Measurements from ENCODE around the gene SNX11.

Gene SNX11

DNA sequence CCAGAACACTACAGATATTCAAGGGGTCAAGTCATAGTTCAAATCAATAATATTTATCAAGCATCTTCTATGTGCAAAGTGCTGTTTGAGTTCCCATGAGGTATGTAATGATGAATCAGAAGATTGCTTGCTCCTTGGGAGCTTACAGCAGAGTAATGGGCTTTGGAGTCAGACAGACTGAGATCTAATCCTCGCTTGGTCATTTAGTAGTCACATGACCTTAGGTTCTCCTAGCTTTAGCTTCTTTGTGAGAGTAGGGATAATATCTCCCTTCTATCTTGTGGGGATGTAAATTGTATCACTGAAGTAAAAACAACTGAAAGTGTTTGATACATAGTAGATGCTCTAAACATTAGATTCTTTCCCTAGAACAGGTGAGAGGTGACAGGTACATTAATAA lies 30.1 kb downstream of the SNX11 start:
- no peak for DNase-seq

DNA sequence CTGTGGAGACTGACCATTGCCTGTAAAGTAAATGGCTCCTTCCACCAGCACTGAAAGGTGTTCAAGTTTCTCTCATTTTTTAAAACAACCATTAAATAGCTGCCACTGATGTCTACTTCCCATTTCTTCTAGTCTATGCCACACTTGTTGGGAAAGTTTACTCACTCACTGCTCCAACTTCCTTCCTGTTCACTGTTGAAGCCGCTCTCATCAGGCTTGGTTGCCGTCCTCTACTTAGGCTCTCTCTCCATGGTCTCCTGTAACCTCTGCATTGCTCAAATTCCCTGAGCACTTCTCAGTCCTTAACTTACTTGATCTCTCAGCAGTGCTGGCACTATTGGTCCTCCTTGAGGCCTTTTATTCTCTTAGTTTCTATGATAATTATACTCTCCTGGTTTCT lies 32.4 kb downstream of the SNX11 start:
- DNase-seq = no peak

- no peak for DNase-seq
Observed at GRCh38 chr17:48143629-48144028, 36.1 kb downstream of the SNX11 start.

DNA sequence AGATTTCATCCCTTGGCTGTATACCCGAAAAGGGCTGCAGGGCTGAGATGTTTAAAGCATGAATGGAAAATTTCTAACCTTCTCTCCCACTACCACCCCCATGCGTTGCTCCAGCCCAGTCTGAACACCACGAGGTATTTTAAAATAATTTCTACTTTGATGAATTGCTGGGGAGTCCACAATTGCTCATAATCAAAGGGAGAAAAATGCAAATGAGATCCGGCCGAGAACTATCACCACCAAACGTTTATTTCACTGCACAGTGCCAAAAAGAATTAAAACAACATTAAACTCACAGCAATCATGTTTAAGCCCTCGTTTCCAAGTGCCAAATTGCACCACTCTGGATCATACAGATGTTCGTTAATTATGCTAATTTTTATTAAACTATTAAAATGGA lies 36.7 kb downstream of the SNX11 start:
- no peak for DNase-seq

DNA sequence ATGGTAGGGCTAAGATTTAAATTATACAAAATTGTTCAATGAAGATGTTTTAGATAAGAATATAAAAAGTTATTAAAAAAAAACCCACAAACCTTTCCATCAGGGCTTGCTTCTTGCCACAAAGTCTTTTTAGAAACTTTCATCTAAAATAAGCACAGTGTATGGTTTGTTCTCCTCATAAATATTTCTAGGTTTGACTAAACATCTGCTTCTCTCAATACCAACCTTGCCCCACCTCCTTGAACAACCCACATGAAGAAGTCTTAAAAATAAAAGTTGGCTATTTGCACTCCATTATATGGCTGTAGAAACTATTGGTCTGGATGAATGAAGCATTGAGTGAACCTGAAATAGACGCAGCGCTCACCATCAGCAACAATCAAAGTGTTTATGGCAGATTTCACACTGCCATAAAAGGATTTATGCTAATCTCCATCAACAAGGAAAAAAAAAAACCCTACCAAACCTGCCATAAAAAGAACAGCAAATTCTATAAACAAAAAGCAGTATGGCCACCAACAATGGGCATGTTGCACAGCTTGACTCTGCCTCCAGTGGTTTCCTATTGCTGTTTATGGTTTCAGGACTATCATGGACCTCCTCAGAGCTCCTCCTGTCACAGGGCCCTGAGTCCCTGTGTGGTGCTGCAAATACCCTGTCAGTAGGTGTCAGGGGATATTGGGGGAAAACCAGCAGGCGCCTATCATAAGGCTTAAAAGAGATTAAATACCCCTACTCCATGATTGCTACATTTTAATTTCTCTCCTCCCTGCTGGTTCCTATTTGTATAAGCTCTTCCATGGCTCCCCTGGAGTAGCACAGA lies 37.6 kb downstream of the SNX11 start:
- no peak for DNase-seq

GRCh38 chr17:48148029-48148770 lies 40.6 kb downstream of the SNX11 start:
- DNase-seq = no peak

- no peak for DNase-seq
Observed at GRCh38 chr17:48148854-48149786, 41.6 kb downstream of the SNX11 start.

- no peak for DNase-seq
Observed at GRCh38 chr17:48149787-48150463, 42.4 kb downstream of the SNX11 start.

- DNase-seq = no peak
Observed at GRCh38 chr17:48150597-48151001, 43.0 kb downstream of the SNX11 start.

GRCh38 chr17:48151220-48151619 lies 43.7 kb downstream of the SNX11 start:
- DNase-seq = no peak

- no peak for DNase-seq
Observed at GRCh38 chr17:48152289-48152688, 44.7 kb downstream of the SNX11 start.

DNA sequence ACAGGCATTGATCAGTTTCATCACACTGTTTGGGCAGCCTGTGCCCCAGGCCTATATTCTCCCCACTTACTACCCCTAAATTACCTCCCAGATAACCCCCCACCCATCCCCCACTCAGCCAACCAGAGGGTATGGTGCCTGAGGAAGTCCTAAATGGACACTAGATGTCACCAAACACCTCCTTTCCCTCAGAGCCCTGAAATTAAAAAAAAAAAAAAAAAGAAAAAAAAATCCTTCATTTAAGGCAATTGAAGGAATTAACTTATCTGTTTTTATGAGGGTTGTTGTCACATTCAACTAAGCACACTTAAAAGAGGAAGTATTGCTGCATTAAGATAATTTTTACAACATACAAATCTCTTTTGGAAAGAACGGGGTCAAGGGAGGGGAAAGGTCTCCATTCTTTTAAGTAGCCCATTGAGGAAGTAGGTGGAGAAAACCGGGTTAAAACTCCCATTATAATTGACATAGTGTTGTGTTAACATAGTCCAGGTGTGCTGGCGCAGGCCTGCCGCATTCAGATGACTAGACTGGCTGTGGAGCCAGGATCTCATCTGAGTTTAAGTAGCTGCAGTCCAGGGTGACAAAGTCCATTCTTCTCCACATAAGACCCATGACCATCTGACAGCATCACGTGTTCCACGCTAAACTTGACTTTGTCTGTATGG lies 46.3 kb downstream of the SNX11 start:
- DNase-seq = no peak

- DNase-seq = no peak
Observed at GRCh38 chr17:48155889-48156611, 48.5 kb downstream of the SNX11 start.

- no peak for DNase-seq
Observed at GRCh38 chr17:48159232-48159631, 51.7 kb downstream of the SNX11 start.

DNA sequence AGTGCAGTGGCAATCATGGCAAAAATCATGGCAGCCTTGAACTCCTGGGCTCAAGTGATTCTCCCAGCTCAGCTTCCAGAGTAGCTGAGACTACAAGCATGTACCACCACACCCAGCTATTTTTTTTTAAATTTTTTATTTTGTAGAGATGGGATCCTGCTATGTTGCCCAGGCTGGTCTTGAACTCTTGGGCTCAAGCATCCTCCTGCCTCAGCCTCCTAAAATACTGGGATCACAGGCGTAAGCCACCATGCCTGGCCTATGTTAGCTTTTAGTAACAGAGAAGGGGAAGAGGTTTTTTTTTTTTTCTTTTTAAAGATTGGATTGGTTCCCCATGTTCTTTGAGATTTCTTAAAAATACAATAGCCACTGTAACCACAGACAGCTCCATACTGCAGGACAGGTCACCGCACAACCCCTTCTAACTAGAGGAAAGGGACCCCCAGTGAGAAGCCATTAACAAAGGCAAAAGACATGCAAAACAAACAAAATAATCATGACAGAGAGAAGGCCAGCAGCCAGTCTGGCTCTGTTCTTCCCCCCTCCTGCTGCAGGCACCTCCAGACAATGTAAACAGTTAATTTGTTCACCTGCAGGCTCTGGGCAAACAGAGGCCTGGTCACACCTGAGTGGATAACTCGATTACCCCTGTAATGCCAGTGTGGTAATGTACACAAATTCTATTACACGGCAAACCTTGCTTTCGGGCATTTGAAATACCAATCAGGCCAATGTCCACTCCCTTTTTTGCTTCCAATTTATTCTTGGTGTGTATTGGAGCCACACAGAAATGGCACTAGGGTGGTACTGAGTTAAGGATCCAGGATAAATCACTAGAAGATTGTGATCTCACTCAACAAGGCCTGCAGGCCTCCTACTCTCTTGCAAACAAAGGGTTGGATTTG lies 52.9 kb downstream of the SNX11 start:
- DNase-seq = no peak

- no peak for DNase-seq
Observed at GRCh38 chr17:48161127-48161905, 53.8 kb downstream of the SNX11 start.

GRCh38 chr17:48162306-48162934 lies 54.9 kb downstream of the SNX11 start:
- DNase-seq = no peak

DNA sequence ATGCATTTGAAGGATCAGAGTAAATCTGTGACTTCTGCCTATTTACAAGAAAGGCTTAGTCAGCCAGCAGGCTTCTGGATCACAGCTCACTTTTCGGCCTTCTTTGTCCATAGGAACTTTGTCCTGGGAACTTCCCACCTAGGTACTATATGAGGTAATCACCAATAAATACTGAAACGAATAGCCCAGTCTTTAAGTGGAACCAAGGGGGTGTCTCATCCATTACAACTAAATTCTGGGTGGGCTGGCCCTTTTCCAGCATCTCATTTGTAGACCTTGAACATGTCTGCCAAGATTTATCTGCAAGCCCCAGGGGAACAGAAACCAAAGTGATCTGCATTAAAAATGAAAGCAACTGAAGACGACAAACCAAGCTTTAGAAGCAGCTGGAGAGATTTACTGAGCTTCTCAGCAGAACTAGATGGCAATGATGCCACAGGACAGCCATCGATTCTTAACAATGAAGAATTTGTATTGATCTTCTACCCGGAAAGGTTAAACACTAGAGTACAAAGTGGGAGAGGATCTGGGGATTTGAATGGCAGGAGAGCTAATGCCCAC lies 55.5 kb downstream of the SNX11 start:
- DNase-seq = no peak

DNA sequence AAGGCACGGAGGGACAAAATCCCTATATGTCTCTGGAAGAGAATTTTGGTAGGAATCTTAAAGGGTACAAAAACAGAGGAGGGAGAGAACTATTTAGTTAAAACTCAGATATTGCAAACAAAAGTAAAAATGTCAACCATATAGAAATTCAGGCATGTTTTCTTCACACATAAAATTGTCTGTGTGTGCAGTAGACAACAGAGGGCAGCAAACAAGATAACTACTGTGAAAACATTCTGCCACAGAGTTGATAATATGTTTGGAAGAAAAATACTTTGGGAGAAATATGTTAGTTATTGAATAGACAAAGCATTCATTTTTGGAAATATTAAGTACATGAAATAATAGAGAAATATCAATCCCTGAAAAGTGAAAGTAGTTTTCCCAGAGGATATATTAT lies 56.2 kb downstream of the SNX11 start:
- DNase-seq = no peak

Data from activated effector memory CD4-positive, alpha-beta T cell treated with Interleukin-2 at 50 U/mL for 16 hours (primary cell).